Measurements from ENCODE around the gene POU1F1. TPM values are rescaled to one million over a fixed set of nuclear protein-coding genes. Genes with fewer than 3 reads are reported as not detected.
"Not testable (repeated sequence)": the region's sequence is repeated elsewhere in the genome, so short reads cannot be mapped to it uniquely, and the experiment has no call there.

The POU1F1 gene
- total RNA-seq, 4 donors from 2014 or later = not detected

DNA sequence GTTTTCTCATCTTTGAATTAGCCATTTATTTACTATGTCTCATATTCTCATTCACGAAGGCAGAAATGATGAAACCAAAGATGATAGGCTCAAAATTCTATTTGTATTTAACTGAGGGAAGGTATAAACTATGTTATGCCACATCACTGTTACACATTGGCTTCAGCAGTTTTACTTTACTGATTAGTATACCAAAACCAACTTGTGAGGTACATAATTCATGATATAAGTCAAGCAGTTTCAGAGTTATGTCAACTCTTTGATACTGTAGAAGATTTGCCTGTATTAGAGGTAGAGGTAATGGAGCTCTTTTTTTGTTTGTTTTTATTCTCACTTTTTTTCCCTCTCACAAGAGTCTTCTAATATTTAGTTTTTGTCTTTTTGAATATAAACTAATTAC, 26.4 kb downstream of the POU1F1 start:
- Histone ChIP-seq H3K27me3 (no peaks in the 10 kb centered on the region), H3K36me3 (peaks cover 49% of the 10 kb centered on the region), H3K27ac (no peak overlapping the region), H3K4me1 (no peaks in the 10 kb centered on the region), H3K4me3 (no peak overlapping the region), H3K9me3 (no peaks in the 10 kb centered on the region)
- DNase-seq (ENCODE audit: low spot score in 2 of 2) = no peak
- 96% methylated on average over 1 of the region's 1 CpG for WGBS
- no peak for TF ChIP-seq CTCF (IDR thresholded peaks at IDR 0.05)
- TF ChIP-seq EP300 (IDR thresholded peaks at IDR 0.05) = no peak
- no peak for TF ChIP-seq POLR2A (IDR thresholded peaks at IDR 0.05)
- TF ChIP-seq POLR2AphosphoS5 (IDR thresholded peaks at IDR 0.05) = no peak

- H3K9me3 ChIP-seq = no peaks in the 10 kb centered on the region
- no peaks in the 10 kb centered on the region for H3K27me3 ChIP-seq
- TF ChIP-seq POLR2AphosphoS5 (IDR thresholded peaks at IDR 0.05) = no peak
- WGBS = 100% methylated on average over 1 of the region's 1 CpG
- no peak for DNase-seq (ENCODE audit: low spot score in 2 of 2)
- H3K4me1 ChIP-seq = no peaks in the 10 kb centered on the region
- H3K4me3 ChIP-seq = no peak overlapping the region
- no peak overlapping the region for H3K27ac ChIP-seq
- peaks cover 47% of the 10 kb centered on the region for H3K36me3 ChIP-seq
Measured at GRCh38 chr3:87248831-87249230, 27.6 kb downstream of the POU1F1 start.

DNA sequence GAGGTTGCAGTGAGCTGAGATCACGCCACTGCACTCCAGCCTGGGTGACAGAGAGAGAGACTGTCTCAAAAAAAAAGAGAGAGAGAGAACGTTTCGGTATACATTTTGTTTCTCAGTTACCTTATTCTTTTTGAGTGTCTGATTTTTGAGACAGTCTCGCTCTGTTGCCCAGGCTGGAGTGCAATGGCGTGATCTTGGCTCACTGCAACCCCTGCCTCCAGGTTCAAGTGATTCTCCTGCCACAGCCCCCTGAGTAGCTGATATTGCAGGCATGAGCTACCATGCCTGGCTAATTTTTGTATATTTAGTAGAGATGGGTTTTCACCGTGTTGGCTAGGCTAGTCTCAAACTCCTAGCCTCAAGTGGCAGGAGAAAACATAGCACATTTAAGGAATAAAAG, 28.2 kb downstream of the POU1F1 start:
- H3K4me3 ChIP-seq; H3K4me1 ChIP-seq; DNase-seq (ENCODE audit: low spot score in 2 of 2); H3K27me3 ChIP-seq; H3K9me3 ChIP-seq; H3K27ac ChIP-seq: not testable (repeated sequence)
- peaks cover 41% of the 10 kb centered on the region for H3K36me3 ChIP-seq
- 93% methylated on average over 6 of the region's 6 CpGs for WGBS

DNA sequence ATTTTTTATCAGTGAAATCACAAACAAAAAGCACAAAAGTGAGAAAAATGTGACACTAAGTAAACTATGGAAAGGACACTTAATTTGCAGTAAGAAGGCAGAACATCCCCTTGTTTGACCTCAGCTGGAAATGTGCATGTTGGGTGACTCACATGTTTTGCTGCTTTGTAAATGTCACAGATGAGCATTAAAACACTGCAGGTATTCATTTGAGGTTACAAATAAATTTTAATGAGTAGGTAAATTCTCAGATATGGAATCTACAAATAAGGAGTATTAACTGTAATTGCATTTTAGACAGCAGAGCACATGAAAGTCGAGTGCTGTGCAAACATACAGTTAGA, 29.0 kb downstream of the POU1F1 start:
- H3K27me3 ChIP-seq = no peaks in the 10 kb centered on the region
- H3K36me3 ChIP-seq = peaks cover 39% of the 10 kb centered on the region
- no peaks in the 10 kb centered on the region for H3K4me1 ChIP-seq
- WGBS = 95% methylated on average over 1 of the region's 1 CpG
- H3K9me3 ChIP-seq = no peaks in the 10 kb centered on the region
- TF ChIP-seq EP300 (IDR thresholded peaks at IDR 0.05) = no peak
- no peak for TF ChIP-seq POLR2AphosphoS5 (IDR thresholded peaks at IDR 0.05)
- TF ChIP-seq POLR2A (IDR thresholded peaks at IDR 0.05) = no peak
- no peak for TF ChIP-seq CTCF (IDR thresholded peaks at IDR 0.05)
- H3K4me3 ChIP-seq = no peak overlapping the region
- H3K27ac ChIP-seq = no peak overlapping the region
- DNase-seq (ENCODE audit: low spot score in 2 of 2) = no peak

DNA sequence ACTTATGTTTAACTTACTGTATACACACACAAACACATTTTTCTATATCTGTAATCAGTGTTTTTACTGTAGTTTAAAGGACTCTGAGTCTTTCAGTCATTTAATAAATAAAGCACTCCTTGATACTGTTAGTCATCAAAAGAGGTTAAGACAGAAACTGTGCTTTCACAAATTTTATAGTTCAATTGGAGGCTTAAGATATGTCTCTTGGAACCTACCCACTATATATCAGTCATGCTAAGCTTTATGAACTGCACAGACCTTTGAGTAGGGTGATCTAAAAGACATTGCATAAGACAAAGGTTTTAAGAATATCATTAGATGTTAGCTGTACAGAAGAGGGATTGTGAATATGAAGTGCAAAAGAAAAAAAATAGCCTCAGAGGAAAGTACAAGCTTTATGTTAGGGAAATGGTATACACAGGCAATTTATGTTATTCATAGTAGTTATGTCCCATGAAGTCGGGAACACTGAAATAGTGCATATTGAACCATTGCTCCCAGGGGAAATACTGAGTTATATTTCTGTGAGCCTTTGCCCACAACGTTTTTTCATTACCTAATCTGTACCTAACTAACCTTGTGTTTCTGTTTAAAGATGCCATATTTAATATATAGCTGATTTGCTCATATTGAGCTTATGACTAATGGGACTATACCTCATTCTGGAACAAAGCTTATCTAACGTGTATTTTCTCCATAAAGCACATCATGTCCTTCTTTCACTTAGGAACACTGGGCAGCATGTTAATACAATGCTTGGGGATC, 29.5 kb downstream of the POU1F1 start:
- no peak overlapping the region for H3K27ac ChIP-seq
- no peaks in the 10 kb centered on the region for H3K4me1 ChIP-seq
- H3K9me3 ChIP-seq = no peaks in the 10 kb centered on the region
- H3K4me3 ChIP-seq = no peak overlapping the region
- DNase-seq (ENCODE audit: low spot score in 2 of 2) = no peak
- no peak for TF ChIP-seq CTCF (IDR thresholded peaks at IDR 0.05)
- TF ChIP-seq POLR2A (IDR thresholded peaks at IDR 0.05) = no peak
- no peak for TF ChIP-seq EP300 (IDR thresholded peaks at IDR 0.05)
- TF ChIP-seq POLR2AphosphoS5 (IDR thresholded peaks at IDR 0.05) = no peak
- 86% methylated on average over 3 of the region's 3 CpGs for WGBS
- H3K36me3 ChIP-seq = peaks cover 39% of the 10 kb centered on the region
- H3K27me3 ChIP-seq = no peaks in the 10 kb centered on the region

- no peak for TF ChIP-seq POLR2AphosphoS5 (IDR thresholded peaks at IDR 0.05)
- WGBS = 100% methylated on average over 1 of the region's 1 CpG
- Histone ChIP-seq H3K9me3 (no peaks in the 10 kb centered on the region), H3K36me3 (peaks cover 8% of the 10 kb centered on the region), H3K4me1 (peaks cover 16% of the 10 kb centered on the region), H3K27ac (no peak overlapping the region), H3K4me3 (no peak overlapping the region), H3K27me3 (no peaks in the 10 kb centered on the region)
- no peak for DNase-seq (ENCODE audit: low spot score in 2 of 2)
Measured at GRCh38 chr3:87236093-87236492, 40.3 kb downstream of the POU1F1 start.

DNA sequence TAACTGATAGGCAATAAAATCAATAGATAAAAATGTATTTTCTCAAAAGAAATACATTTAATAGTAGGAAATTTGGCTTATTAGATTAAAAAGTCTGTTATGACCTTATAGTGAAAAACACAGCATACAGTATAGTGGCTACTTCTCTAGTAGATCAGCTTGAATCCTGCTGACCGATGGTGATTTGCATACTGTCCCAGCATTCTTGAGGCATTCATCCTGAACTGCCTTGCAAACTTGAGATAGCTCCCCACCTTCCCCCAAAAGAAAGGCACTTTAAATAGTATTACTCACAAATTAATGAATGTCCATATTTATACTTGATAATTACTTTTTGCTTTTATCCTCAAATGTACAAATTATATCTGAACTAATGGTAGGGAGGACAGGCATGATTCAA, 42.6 kb downstream of the POU1F1 start:
- Histone ChIP-seq H3K4me1 (peaks cover 31% of the 10 kb centered on the region), H3K27ac (no peak overlapping the region), H3K4me3 (no peak overlapping the region), H3K36me3 (peaks cover 6% of the 10 kb centered on the region), H3K9me3 (no peaks in the 10 kb centered on the region), H3K27me3 (no peaks in the 10 kb centered on the region)
- TF ChIP-seq POLR2AphosphoS5 (IDR thresholded peaks at IDR 0.05) (no peak), POLR2A (IDR thresholded peaks at IDR 0.05) (no peak), EP300 (IDR thresholded peaks at IDR 0.05) (no peak), CTCF (IDR thresholded peaks at IDR 0.05) (no peak)
- DNase-seq (ENCODE audit: low spot score in 2 of 2) = no peak
- WGBS = 93% methylated on average over 1 of the region's 1 CpG

All from suprapubic skin (tissue), 4 donors.